Activated CD8-positive, alpha-beta memory T cell treated with anti-CD3 and anti-CD28 coated beads for 36 hours (primary cell): Measurements from ENCODE around the gene DLK1. TPM values are rescaled to one million over a fixed set of nuclear protein-coding genes. Genes with fewer than 3 reads are reported as not detected.

Experiments
- CTCF ChIA-PET: fragments of 350-600 bp; sonication (Branson Sonifier 250); formaldehyde crosslinking; loops from one replicate; lab custom pipeline; 2021; ENCODE audit warnings: antibody characterized with exemption; lab: Charles Lee
- POLR2A ChIA-PET: fragments of 350-600 bp; sonication (Branson Sonifier 250); formaldehyde crosslinking; loops from one replicate; lab custom pipeline; 2021; ENCODE audit warnings: antibody characterized with exemption; lab: Charles Lee
- total RNA-seq, 2 experiments: library from RNA; stranded (reverse); gene quantifications; one replicate each; pipeline ENCODE4 v1.2.3, GENCODE V29; 2021

The DLK1 gene
- total RNA-seq, 2 experiments from 2014 or later = not detected

DNA sequence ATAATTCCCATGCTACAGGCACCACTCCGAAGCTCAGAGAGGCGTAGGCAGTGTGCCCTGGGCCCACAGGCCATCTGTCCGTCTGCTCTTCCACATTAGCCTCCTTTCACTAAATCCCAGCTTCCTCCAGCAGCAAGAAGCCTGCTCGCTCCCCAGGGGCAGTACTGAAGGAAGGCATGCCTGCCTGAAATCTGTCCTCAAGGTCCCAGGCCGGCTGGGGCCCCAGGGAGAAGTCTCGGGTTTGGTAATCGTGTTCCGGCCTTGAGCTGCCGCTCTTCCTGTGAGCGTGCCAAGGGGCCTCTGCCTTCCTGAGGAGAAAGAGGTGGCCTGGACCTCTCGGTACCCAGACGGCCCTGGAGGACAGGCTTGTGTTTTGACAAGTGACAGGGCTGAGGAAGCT lies 15.2 kb upstream of the DLK1 start:
- CTCF ChIA-PET = no interaction called here
- POLR2A ChIA-PET = no interaction called here

DNA sequence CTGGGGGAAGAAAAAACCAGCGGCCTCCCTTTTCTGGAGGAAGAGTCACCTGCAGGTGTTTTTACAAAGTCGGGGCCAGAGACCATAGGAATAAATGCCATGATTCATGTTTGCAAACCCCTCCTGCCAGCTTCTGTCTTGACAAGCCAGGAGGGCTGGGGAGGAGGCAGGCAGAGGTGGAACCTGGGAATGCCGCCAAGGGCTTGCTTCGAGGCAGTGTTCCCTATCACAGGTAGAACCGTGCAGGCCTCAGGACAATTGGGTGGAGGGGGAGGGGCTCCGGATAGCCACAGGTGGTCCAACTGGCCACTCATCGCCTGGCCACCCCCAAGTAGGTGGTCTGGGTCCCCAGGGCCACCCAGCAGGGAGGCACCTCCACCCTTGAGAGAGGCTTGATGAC lies 14.2 kb upstream of the DLK1 start:
- ChIA-PET POLR2A (no interaction called here), CTCF (no interaction called here)

DNA sequence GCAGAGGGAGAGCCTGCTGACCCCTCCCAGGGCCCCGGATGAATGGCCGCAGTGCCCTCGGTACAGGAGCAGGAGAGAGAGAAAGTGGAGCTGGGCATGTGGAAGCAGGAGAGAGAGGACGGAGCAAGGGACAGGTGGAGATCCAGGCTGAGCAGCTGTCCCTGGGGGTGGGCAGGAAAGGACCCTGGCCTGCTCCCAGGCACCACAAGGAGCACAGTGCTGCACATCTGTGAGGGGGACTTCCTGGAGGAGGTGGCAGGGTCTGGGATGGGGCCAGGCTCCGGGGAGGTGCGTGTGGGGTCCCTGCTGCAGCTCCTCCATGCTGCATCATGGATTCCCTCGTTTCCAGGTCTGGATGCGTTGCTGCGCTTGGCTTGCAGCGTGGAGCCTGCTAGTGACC lies 13.0 kb upstream of the DLK1 start:
- ChIA-PET POLR2A (no interaction called here), CTCF (no interaction called here)

DNA sequence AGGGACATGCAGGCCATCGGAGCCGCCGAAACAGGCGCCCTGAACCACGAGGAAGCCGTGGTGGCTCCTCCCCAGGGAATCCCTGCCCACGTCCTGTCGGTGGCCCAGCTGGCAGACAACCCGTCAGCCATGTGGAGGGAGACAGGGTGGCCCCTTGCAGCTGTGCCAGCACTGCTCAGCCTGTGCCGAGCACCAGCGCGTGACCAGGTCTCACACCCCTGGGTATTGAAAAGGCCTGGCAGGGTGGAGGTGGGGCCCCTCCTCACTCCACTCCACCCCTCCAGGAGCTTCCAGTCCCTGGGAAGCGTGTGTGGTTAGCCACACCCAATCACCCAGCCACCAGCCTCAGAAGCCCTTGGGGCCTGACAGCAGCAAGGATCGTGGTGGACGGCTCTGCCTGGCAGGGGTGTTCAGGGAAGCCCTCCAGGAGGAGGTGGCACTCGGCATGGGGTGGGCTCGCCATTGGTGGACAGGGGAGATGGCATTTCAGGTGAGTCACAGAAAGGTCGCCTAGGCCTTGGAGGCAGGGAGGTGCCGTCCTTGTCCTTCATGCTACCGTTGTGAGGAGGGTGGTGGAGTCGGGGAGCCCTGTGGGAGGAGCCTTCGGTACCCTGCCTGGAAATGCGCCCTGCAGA lies 12.3 kb upstream of the DLK1 start:
- ChIA-PET POLR2A (no interaction called here), CTCF (no interaction called here)

DNA sequence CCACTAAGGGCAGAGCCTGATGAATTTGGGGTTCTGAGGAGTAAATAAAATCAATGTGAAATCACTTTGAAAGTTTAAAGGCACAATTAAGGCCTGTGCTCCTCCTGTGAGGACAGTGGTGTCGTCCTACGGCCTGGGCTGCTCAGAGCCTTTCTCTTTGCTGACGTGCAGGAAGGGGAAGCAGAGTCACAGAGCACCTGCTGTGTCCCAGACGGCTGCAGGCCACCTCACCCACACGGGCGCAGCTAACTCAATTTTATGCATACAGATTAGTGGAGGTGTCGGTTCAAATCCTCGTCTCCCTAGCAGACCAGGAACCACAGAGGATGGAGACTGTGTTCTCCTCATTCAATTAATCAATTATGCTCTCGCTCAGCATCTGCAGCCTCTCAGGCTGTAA lies 11.4 kb upstream of the DLK1 start:
- POLR2A ChIA-PET = no interaction called here
- CTCF ChIA-PET = no interaction called here

DNA sequence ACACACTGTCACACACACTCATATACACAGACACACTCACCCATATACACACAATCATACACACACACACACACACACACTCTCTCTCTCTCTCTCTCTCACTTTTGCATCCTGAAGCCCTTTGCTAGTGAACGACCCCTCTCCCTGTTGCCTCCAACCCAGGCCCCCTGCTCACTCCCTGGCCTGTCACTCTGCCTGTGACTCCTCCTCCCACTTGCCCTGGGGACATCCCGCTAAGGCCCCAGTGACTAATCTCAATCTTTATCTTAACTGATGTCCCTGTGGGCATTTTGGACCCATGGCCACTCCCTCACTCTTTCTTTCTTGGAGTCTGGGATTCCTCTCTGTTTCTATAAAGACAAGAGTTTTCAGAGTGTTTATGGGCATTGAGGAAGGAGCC lies 10.9 kb upstream of the DLK1 start:
- CTCF ChIA-PET = no interaction called here
- POLR2A ChIA-PET = no interaction called here

DNA sequence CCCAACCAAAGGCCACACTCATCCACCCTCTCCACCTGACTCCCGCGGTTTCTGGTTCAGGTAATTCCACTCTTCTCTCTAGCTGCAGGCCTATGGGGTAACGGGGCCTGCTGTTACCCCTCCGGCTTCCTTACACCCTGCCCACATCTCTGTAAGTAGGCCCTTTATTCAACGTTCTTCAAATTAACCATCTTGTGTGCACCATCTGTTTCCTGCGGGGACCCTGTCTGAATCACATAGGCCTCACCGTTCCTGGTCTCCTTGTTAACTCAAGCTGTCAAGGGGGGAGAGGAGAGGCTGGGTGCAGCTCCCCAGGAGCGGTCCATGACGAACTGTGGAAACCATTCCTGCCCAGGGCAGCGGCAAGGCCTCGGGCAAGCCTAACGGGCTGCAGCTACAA lies 9.3 kb upstream of the DLK1 start:
- ChIA-PET CTCF (no interaction called here), POLR2A (no interaction called here)

DNA sequence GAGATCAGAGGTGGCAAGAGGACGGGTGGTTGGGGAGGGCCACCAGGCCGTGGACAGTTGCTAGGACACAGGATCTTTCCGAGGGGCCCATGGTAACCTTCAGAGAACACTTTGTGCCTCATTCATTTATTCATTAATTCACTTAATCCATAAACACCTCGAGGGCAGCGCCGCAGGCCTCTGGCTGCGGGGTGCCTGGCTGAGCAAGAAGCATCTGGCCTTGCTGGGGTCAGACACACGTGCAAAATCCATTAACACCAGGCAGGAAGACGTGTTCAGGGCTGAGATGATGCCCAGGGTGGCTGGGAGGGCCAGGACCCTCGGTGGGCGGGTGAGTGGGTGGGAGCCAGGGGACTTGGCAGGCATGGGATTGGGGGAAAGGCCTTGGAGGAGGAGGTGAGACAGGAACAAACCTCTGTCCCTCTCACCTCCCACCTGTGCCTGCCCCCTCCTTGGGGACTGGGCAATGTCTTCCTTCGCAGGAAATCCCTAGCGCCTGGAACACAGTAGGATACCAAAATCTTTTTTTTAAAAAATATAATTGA lies 6.6 kb upstream of the DLK1 start:
- CTCF ChIA-PET = no interaction called here
- POLR2A ChIA-PET = no interaction called here

DNA sequence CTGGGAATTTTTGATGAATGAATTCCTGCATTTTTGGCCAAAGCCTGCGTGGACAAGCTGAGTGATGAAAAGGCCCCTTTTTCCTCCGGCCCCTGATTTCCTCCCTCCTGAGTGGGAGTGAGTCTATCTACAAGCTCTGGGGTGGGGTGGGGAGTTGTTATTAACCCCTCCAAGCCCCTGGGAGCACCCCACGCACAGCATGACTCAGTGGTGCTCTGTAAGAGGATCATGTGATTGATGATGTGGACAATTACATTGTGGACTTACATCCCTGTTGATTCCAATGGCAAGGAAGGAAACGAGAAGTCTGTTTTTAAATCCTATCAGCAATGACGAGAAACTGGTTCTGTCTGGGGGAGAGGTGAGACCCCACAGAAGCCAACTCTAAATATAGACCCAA lies 5.1 kb upstream of the DLK1 start:
- POLR2A ChIA-PET = no interaction called here
- CTCF ChIA-PET = no interaction called here

DNA sequence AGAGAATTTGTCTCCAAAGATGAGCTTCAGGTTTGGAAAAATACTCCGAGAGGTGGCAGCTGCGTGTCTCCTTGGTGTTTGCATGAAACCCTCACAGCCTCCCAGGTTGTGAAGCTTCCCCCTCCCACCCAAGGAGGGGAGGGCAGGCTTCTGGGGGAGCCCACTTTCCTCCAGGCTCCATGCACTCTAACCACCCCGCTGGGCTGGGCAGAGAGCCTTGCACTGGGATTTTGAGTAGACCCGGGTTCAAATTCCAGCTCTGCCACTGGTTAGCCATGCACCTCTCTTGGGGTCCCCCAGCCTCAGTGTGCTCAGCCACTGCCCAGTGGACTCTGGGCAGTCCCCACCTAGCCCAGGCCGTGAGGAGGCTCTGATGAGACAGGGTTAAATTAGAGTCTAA lies 4.3 kb upstream of the DLK1 start:
- POLR2A ChIA-PET = no interaction called here

DNA sequence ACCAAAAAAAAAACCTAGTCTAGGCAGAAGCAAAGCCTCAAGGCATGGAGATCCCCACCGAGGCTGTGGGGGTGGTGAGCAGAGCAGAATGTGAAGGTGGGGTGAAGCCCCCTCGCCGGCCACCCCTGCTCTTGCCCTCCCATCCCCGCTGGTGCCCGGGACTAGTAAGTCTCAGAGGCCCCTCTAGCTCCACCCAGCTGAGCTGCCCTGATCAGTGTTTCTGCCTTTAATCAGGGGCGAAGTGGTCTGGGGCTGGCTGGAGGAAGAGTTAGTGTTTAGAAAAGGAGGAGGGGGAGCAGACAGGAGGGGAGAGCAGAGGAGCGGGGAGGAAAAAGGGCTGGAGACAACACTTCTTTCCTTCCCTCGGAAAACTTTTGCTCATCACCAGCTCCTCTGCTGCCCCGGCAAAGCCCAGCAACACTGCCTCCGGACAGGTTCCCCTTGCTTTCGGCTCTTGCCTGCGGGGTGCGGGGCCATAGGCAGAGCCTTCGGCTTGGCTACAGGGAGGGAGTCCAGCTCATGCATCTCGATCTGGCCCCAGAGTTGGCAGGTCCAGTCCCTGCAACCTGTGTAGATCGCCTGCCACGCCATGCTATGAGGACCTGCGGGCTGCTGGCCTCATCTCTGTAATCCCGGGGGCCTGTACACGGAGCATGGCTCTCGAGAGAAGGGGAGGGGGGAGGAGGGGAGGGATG lies 3.4 kb upstream of the DLK1 start:
- CTCF ChIA-PET = no interaction called here
- POLR2A ChIA-PET = no interaction called here

More for the DNA sequence above, 4.3 kb upstream of the DLK1 start:
- CTCF ChIA-PET = no interaction called here

DNA sequence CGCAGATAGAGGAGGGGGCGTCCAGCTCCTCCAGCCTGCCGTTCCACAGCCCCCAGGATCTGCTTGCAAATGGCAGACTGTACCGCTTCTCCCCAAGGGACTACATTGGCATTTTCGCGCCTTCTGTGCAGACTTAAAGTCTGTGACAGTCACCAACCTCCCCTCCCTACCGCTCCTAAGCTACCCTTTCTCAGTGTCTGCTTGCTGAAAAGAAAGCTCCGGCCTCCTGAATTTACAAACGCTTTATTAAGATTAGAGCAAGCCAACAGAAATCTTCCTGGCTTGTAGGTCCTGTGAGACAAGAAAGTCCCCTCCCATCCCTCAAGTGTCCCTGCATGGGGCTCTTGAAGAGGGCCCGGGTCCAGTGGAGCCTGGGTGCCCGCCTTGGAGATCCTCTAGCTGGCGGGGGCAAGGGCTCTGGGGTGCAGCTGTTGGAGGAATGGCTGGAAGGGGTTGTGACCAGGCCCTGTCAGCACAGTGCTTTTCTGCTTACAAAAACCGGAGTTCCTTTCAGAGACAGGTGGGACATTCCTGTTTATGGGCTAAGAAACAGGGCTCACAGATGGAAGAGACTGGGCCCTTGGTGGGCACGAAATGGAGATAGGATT lies 2.8 kb upstream of the DLK1 start:
- ChIA-PET POLR2A (no interaction called here), CTCF (no interaction called here)

DNA sequence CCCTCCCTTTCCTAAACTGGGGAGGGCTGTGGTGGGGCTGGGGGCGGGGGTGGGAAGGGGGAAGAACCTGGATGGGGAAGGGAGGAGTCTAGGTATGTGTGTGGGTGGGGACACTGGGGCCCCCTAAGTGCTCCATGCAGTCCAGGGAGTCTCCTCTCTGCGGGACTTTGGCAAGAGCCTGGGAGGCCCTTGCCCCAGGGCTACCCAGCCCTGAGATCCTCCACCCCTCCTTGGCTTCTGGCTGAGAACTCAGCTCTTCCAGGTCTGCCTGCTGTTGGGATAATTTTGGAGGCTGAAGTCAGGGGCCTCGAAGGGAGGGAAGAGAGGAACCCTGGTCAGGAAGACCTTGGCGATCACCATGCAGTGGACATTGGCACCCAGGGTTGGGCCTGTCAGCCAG lies 2.2 kb upstream of the DLK1 start:
- CTCF ChIA-PET = no interaction called here
- POLR2A ChIA-PET = no interaction called here

DNA sequence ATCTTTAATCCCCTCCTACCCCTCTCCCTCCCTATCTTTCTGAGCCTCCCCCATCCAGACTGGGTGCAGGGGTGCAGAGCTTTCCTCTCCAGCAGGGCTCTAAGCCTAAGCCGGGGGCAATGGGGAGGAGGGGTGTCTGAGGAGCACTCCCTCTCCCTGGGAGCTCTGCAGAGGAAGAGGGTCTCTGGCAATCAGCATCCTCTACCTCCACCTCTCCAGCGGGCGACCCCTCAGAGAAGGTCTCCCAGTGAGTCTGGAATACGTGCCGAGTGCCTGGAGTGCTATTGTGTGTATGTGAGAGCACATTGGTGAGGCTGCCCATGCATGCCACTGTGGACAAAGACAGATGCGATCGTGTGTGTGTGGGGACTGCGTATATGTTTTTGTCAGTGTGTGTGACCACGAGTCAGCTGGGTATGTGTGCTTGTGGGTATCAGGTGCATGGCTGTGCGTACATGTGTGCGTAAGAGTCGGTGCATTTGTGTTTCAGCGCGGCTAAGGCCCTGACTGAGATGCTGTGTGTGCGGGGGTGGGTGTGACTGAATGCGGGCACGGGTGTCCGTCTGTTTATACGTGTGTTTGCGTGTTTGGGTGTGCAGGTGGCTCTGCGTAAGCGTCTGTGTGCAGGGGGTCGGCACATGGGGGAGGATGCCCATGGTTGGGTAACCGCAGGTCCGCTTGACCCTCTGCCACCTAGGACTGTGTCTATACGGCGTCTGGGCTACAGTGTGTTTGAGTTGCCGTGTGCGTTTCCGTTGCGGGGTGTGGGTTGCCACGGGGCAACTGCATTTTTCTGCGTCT lies 905 bp upstream of the DLK1 start:
- ChIA-PET CTCF (no interaction called here), POLR2A (no interaction called here)

DNA sequence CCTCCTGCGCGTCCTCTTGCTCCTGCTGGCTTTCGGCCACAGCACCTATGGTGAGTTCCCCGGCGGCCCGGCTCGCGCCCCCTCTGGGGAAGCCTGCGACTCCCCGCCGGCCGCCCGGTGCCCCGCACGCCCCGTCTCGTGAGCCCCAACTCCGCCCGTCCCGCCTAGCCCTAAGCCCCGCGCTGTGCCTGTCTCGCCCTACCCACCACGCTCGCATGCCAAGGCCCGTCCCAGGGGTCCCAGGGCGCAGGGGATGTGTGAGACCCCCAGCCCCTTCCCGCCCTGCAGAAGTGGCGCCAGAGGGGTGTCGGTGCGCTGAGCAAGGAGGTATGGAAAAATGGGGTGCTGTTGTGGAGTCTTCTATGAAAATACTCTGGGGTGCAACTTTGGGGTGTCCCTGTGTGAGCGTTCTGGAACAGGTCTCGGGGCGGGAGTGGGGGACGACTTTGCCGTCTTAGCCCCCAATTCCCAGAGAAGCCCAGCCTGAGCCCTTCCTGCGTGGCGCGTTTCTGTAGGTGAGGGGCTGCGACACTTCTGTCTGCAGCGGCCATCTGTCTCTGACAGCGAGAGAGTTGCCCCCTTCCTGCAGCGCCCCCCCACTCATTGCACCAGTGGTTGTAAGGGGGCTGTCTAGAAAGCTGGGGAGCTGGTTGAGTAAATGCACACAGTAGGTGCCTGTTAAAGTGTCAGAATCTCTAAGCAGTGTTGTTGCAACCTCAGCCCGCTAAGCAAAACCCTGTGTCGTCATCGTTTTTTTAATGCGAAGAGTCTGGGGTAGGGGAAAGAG lies 587 bp downstream of the DLK1 start:
- POLR2A ChIA-PET = no interaction called here
- CTCF ChIA-PET = no interaction called here

DNA sequence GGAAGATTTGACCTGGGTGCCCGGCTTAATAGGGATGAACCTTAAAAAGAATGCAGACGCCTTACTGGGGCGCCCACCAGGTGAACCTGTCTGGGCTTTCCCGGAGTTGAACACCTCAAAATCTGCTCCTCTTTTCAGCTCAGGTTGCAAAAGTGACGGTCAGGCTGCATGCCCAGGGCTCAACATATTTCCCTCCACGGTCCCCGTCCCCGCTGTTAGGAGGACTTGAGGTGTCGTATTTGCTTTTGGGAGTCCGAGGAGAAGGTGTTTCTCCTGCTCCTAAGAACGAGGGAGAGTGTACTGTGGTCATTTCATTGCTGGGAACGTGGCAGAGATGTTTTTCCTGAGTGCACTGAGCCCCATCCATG lies 1.2 kb downstream of the DLK1 start:
- CTCF ChIA-PET = no interaction called here
- POLR2A ChIA-PET = no interaction called here

DNA sequence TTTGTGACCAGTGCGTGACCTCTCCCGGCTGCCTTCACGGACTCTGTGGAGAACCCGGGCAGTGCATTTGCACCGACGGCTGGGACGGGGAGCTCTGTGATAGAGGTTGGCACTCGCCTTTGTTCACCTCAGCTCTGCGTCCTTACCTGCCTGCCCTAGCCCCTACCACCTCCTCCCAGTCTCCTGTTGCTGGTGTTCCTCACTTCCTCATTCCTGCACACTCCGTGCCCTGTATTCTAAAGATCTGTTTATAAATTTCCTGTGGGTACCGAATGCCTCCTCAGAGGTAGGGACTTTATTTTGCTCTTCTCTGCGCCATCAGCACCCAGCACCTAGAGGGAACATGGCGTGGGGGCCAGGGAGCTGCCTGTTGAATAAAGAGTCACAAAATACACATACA lies 2.3 kb downstream of the DLK1 start:
- ChIA-PET CTCF (no interaction called here), POLR2A (no interaction called here)

DNA sequence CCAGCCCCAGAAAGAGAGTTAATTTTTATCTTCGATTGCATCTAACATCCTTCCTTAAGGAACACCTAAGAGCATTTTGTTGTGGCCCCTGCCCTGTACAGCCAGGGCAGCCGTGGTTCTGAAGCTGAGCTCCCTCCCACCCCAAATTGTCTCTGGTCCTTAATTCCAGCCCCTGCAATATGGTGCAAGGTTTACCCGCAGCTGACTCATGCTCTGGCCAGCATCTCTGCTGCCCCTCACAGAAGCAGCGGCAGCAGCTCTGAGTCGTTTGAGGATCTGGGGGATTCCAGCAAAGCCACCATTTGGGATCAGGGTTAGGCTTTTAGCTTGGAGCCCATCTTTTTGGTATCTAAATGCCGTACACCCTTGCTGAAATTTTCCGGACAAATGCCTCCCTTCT lies 3.3 kb downstream of the DLK1 start:
- CTCF ChIA-PET = no interaction called here
- POLR2A ChIA-PET = no interaction called here

DNA sequence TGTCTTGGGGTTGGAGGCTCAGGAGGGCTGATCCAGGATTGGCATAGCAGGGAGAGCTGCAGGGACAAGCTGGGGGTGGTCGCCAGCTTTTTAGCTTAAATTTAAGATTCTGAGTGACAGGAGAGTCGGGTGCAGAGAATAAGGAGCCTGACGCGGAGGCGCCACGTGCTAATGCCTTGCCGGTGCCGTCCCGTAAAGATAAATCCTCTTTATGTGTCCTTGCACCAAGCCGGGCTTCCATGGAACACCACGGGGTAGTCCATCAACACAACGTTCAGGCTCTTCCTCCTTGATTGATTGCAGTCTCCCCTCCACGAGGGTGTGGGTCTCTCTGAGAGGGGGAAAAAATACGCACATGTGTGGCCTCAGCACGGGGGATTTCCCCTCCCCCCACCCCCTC lies 3.9 kb downstream of the DLK1 start:
- CTCF ChIA-PET = no interaction called here
- POLR2A ChIA-PET = no interaction called here
